Measurements from ENCODE around the gene METTL21C.

DNA sequence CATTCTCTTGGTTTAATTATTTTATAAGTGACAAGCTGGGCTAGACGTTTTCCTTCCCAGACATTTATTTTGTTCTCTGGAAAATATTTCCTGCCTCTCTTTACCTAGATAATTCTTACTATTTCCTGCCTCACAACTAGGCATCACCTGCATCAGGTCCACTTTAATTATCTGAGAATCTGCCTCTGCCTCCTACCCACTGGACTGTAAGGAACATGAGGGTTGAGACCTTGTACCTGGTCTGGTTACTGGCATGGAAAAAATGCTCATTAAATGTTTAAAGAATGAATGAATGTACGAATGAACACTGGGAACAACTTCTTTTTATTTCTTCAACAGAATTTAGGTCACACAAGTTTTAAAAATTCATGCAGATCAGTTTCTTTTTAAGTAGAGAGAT lies 13.4 kb upstream of the METTL21C start:
- TF ChIP-seq, protein P1, sequence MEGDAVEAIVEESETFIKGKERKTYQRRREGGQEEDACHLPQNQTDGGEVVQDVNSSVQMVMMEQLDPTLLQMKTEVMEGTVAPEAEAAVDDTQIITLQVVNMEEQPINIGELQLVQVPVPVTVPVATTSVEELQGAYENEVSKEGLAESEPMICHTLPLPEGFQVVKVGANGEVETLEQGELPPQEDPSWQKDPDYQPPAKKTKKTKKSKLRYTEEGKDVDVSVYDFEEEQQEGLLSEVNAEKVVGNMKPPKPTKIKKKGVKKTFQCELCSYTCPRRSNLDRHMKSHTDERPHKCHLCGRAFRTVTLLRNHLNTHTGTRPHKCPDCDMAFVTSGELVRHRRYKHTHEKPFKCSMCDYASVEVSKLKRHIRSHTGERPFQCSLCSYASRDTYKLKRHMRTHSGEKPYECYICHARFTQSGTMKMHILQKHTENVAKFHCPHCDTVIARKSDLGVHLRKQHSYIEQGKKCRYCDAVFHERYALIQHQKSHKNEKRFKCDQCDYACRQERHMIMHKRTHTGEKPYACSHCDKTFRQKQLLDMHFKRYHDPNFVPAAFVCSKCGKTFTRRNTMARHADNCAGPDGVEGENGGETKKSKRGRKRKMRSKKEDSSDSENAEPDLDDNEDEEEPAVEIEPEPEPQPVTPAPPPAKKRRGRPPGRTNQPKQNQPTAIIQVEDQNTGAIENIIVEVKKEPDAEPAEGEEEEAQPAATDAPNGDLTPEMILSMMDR (IDR thresholded peaks at IDR 0.05; ENCODE audit: borderline replicate concordance, extremely low read depth, low read length, poor library complexity, severe bottlenecking), result no peak
- no peak for TF ChIP-seq EZH2 (IDR thresholded peaks at IDR 0.05; ENCODE audit: borderline replicate concordance, low read depth, low read length, severe bottlenecking)

All from DND-41 (cell line).